Lower leg skin (tissue), 3 donors: ENCODE measurements around the gene CLCN6.

ENCODE experiments used
- POLR2A ChIP-seq, 2 donors: fragments of 450-650 bp; IDR thresholded peaks; one replicate each; pipeline ENCODE4 v1.6.1; 2016 to 2017; ENCODE audit warnings: antibody characterized with exemption in 2 of 2, mild to moderate bottlenecking in 1 of 2, moderate library complexity in 1 of 2
- TF ChIP-seq, protein P1 (sequence below), 3 donors: fragments of 450-650 bp; IDR thresholded peaks; one replicate each; pipeline ENCODE4 v1.5.1; 2016; ENCODE audit warnings: antibody characterized with exemption in 3 of 3, mild to moderate bottlenecking in 3 of 3, moderate library complexity in 2 of 3

GRCh38 chr1:11887666-11888007 is 81.6 kb downstream of the CLCN6 start:
- TF ChIP-seq POLR2A (IDR thresholded peaks at IDR 0.05), result no peak
- TF ChIP-seq, protein P1, sequence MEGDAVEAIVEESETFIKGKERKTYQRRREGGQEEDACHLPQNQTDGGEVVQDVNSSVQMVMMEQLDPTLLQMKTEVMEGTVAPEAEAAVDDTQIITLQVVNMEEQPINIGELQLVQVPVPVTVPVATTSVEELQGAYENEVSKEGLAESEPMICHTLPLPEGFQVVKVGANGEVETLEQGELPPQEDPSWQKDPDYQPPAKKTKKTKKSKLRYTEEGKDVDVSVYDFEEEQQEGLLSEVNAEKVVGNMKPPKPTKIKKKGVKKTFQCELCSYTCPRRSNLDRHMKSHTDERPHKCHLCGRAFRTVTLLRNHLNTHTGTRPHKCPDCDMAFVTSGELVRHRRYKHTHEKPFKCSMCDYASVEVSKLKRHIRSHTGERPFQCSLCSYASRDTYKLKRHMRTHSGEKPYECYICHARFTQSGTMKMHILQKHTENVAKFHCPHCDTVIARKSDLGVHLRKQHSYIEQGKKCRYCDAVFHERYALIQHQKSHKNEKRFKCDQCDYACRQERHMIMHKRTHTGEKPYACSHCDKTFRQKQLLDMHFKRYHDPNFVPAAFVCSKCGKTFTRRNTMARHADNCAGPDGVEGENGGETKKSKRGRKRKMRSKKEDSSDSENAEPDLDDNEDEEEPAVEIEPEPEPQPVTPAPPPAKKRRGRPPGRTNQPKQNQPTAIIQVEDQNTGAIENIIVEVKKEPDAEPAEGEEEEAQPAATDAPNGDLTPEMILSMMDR (IDR thresholded peaks at IDR 0.05), result no peak
